ELF-1 (cell line): ENCODE measurements around the gene SARDH.

Experiments used
- DNase-seq: peaks from one replicate; pipeline ENCODE4 v3.0.0-alpha.2; 2016; ENCODE audit warnings: low read depth, low spot score

Gene SARDH

DNA sequence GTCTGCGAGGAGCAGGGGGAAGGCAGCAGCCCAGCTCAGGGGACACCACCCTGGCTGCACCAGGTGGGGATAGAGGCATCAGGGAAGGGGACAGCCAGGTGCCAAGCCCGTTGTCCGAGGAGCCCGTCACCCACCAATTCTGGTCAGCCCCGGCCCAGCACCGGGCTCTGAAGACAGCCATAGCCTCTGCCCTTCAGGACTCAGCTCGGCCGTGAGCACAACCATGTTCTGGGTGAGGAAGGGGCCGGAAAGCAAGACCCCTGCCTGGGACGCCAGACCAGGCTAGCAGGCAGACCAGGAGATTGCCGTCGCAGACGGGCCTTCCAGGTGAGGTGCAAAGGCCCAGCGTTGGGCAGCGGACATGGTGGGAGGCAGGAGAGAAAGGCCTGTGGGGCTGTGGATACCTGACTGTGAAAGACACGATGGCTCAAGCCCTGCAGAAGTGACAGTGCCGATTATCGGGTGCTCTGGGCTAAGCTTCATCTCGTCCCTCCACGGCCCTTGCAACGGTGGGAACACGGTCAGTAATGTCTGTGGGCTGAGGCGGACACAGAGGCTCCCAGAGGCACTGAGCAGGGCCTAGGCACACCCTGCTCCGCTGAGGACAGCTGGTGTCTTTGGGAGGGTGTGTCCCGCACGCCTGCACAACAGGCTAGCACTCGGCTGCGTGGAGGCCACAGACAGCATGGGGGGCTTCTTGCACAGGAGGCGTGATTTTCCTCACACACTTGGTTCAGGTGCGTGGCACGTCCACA is 65.5 kb downstream of the SARDH start:
- DNase-seq = no peak

DNA sequence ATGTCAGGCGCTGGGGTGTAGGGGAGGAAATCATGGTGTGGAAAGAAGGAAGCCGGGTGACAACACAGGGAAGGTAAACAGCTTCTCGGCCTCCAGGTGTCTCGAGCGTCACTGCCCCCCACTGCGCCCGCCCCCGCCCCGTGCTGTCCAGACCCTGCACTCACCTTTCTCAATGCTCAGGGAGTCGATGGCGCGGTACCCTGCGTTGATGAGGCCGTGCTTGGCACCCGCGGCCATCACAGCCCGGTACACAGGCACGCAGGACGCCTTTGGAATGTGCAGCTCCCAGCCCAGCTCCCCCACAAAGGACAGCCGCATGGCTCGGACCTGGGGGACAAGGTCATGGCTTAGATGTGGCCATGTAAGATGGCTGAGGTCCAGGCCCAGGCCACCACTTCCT is 66.8 kb downstream of the SARDH start:
- no peak for DNase-seq

DNA sequence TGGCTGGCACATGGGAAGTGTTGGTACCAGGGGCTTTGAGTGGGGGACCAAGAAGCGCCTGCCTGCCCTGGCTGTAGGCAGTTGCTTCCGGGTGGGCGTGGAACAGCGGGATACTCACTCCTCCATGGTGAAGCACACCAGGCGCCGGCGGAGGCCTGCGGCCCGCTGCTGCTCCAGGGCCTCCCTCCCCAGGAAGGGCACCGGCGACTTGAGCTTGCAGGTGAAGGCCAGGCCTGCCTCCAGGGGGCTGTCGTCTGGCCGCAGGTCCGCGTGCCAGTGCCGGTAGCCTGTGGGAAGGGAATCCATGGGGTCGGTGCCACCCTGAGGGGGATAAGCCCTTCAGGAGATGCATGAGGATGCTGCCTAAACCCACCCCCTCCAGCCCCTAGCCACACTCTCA is 67.7 kb downstream of the SARDH start:
- no peak for DNase-seq

DNA sequence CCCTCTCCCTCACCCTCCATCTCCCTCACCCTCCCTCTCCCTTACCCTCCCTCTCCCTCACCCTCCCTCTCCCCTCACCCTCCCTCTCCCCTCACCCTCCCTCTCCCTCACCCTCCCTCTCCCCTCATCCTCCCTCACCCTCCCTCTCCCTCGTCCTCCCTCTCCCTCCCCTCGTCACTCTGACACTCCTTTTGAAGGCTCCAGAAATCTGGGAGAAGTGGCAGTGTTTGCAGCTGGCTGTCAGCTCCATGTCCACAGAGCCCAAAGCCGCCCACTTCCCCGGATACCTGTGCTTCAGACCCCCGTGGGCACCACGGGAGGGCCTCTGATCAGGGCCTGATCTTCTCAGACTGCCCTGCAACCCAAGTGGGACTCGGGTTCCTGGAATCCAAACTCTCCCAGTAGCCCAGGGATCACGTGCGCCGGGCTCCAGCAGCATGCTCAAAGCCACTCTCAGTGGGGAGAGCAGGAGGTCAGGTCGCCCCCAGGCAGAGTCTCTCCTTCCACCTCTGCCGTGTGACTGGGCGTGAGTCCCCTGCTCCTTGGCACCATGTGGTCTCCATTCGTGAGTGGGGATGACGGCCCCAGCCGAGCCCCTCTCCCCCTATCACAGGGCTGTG is 68.9 kb downstream of the SARDH start:
- peak; percentile 42 for DNase-seq

DNA sequence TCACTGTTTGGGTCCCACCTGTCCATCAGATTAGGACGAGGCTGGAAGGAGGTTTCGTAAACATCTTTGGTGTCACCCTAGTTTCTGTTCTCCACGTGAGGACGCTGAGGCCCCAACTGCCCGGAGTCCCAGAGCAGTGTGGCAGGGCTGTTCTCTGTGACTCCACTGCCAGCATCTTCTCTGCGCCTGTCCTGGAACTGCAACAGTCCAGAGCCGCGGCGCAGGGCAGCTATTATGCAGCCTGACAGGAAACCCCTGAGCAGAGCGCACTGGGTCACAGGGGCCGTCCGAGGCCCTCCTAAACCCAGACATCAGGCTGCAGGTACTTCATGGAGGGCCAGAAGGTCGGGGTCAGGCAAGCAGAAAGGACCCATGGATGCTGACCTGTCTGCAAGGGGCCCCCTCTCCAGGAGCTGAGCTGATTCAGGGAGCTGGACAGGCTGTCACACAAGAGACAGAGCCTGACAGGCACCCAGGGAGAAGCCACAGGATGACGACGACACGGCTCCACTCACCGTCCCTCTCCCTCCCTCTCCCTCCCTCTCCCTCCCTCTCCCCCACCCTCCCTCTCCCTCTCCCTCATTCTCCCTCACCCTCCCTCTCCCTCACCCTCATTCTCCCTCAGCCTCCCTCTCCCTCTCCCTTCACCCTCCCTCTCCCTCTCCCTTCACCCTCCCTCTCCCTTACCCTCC is 70.2 kb downstream of the SARDH start:
- DNase-seq = no peak

DNA sequence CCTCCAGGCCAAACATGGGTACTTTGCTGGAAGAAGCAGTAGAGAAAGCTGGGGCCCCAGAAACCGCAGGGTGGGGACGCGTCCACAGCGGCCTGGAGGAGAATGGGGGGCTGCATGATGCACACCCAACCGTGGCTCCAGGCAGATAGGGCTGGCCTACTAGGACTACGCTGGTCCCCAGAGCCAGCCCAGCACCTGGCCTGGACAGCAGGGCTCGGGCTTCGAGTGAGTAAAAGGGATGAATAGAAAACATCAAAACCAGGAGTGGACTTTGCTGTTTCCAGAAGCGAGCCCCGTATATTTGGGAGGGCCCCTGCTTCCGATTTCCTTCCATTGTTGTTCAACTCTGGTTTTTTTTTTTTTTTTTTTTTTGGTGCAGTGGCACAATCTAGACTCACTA is 71.3 kb downstream of the SARDH start:
- no peak for DNase-seq

DNA sequence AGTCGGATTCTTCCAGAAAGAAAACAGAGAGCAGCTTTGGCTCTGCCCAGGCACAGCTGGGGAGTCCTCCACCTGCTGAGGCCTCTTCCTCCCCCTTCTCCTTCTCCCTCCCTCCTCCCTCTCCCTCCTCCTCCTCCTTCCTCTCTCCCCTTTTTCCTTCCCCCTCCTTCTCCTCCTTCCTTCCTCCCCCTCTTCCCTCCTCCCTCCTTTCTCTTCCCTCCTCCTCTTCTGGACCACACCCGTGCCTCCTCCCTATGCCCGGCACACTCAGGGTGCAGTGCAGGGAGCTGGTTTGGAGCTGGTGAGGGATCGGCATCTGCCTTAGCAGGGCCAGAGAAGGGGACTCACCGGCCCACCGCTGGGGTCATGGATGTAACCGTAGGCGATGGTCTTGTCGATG is 71.8 kb downstream of the SARDH start:
- DNase-seq = no peak

DNA sequence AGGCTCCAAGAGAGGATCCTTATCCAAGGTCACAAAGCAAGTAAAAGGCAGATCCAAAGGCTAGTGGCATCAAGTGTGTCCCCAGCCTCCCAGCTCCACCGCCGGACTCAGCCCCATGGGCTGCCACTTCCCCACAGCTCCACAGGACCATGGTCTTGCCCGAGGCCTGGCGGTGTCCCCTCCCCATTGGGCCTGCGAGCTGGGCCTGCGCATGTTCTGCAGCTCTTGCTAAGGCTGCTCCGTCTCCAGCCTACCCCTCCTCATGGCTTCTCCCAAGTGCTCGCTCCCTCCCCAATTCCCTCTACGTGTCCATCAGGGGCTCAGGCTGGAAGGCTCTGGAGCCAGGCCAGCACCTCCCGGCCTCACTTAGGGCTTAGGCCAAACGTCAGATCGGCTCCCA is 72.6 kb downstream of the SARDH start:
- DNase-seq = no peak

DNA sequence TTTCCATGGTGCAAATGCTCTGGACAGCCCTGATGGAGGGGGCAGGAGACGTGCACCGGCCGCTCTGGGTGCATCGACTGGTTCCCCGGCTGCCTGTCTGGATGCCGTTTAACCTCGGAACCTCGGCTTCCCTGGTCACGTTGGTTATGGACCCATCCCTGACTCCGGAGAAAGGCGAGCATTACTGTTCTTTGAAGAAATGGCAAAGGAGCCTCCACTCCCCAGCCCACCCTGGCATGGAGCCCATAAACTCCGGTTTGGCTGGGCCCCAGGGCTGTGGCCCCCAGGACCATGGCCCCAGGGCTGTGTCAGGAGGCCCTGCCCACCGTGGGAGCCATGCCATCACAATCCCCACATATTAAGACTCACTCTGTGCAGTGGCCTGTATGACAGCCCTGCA is 73.1 kb downstream of the SARDH start:
- DNase-seq = no peak

DNA sequence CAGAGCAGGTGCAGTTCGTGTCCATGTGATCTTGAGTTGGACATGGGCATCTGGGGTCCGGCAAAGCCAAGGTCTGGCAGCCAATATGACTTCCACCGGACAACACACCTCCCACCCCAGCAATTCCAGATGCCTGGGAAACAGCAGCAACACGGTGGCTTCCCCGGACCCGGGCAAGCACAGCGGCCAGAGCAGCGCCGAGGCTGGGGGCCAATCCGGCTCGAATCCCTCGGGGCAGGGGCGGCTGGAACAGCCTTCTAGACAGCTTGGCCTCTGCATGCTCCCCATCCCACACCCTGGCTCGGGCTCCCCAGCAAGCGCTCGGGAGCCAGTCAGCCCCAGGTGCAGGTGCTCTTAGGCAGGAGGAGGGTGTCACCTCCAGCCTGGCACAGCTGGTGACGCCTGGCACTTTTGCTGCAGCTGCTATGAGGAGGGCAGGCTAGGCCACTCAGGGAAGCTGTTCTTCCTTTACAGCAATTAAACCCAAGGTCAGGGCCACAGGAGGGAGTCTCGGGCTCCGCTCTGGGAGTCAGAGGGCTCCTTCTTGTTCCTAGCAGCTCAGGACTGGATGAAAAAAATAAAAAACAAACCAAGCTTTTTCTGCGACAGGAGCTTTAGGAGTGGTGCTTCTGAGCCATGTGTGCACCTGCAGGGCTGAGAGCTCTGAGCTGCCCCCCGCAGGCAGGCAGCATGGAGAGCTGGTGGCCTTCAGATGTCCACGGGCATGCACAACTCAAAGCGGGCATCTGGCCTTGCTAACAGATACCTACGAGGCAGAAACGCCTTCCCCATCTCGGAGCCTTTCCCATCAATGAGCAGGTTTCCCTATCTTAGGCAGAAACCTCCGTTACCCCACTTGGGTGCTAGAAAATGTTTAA is 73.7 kb downstream of the SARDH start:
- DNase-seq = no peak

DNA sequence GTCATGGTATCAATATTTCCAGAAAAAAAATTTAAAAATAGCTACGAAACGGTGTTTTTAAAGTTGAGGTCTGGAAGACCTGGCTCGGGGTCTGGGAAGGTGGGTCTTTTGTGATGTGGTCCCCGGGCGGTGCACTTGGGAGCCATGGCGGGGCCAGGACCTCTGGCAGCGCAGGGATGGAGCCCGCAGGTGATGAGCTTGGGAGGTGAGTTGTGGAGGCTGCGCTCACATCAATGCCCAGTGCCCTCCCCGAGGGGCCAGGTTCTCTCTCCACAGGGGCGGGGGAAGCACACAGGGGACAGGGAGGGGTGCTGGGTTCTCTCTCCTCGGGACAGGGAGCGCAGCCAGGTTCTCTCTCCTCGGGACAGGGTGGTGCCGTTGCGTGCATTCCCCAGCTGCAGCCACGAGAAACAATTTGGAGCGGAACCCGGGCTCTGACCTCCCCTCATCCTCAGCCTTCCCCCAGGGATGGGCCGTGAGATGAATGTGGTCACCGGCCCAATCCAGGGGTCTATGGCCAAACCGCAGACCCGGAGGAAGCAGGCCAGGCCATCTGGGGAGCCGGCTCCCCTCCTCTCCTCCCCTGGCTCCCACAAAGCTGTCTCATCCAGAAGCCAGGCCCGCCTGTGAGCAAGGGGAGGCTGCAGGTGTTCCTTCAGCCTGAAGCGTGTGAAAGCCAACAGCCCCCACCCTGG is 76.2 kb downstream of the SARDH start:
- DNase-seq = no peak

DNA sequence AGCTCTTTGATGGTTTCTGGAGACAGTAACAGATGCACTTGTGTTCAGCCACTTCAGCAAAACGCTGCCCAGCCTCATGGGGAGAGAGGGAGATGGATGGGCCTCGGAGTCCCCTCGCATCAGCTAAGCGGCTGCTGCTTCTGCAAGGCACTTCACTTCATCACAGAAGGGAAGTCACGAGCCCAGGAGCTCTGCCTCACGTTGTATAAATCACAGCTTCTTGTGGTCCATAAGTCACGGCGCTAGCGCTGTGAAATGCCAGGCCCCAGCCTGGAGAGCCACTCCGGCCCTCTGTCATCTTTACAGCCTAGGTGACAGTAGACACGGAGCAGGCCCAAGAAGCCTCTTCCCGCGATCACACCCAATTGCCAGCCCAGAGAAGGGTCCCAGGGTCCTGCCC is 78.6 kb downstream of the SARDH start:
- DNase-seq = no peak

DNA sequence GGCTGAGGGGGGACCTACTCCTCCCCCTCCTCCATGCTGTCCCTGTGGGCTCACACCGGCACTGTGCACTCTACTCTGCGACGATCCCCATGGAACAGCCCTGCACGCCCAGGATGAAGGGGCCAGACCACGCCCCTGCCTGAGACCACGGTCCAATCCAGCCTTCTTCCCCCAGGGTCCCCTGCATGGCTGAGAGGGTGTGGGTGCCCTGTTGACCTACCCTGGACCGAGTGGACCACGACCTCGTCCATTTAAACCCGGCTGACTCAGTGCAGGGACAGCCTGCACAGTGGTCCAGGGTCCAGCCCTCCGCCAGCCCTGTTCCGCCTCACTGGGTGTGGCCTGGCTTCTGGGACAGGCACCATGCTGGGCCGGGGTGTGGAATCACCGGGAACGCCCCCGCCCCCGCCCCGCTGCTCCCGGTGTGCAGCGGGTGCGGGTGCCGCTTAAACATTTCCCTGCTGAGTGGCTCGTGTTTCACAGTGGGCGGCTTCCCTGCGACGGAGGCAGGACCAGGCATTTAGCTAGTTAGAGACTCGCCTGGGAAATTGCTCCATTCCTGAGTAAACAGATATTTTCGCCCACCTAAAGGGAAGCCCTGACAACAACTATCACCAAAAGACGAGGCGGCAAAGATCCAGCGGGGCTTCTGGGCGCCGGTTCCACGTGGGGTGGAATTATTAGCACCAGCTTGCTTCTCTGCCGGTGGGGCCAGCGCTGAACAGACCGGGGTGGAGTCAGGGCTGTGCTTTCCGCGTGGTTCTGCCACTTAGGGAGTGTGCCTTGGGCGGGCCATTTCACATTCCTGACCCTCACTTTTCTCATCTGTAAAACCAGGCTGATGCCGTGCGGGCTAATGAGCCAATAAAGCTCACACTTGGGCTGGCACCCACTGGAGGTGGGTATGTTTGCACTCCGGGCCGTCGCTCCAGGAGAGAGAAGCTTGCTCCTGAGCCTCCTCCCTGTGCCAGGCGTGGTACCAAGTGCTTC is 79.4 kb downstream of the SARDH start:
- peak; percentile 52 for DNase-seq

DNA sequence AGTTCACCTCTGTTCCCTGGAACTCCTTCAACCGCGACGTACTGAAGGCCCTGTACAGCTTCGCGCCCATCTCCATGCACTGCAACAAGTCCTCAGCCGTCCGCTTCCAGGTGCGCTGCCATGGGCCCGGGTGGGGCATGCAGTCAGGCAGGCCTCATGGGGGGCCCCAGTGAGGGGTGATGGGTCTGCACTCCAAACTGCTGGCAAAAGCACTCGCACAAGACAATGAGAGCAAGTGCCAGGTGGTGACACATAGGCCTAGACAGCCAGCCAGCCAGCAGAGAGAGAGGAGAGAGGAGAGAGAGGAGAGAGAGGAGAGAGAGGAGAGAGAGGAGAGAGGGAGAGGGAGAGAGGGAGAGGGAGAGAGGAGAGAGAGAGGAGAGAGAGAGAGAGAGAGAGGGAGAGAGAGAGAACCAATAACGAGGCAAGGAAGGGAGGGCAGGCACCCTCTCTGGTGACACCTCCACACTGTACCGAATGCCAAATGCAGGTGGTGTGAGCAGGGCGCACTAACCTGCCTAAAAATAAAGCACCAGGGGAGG is 81.0 kb downstream of the SARDH start:
- DNase-seq = no peak

DNA sequence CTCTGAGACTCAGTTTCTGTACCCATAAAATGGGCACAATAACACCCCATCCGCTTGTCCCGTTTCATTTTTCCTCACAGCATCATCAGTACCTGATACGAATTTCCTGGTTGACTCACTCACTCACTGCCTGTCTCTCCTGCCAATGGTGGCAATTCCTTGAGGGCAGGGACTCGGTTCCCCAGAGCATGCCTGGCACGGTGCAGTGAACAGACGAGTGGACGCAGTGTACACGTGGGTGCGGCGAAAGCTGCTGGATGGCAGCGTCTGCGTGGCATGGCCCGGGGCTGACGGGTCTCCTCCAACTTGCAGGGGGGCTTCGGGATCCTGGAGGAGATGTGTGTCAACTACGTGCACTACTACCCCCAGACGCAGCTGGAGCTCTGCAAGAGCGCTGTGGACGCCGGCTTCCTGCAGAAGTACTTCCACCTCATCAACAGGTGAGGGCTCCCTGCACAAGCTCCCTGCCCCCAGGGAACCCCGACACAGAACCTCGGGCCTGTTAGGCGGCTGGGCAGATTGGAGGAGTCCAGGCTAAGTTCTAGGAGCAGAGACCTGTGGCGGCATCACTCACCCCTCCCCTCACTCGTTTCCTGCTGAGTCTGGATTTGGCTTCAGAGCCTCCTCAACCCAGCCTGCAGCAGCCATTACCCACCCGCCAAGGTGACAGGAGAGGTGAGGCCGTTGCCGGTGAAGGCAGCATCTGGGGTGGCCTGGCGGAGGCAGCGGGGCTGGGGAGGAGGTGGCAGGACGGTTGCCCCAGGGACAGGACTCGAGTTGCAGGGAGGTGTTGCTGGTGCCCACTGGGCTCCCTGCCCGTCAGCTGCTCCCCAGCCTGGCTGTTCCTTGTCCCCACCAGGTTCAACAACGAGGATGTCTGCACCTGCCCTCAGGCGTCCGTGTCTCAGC is 81.7 kb downstream of the SARDH start:
- no peak for DNase-seq

DNA sequence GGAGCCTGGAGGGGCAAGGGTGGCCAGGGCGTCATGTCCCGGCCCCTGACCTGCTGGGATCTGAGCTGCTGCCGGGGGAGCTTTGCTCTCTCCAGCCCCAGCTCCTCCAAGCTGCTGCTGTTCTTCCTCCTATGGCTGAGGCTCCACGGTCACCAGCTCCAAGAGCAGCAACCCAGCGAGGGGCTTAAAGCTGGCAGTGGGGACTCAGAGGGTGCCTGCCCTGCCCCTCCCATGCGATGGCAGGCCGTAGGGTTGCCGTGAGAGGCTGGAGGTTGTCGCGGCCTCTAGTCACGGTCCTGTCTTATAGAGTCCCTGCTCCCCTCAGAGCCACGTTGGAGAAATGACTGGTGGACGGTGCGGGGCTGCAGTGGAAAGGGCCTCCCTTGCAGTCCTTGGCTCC is 82.5 kb downstream of the SARDH start:
- DNase-seq = no peak

DNA sequence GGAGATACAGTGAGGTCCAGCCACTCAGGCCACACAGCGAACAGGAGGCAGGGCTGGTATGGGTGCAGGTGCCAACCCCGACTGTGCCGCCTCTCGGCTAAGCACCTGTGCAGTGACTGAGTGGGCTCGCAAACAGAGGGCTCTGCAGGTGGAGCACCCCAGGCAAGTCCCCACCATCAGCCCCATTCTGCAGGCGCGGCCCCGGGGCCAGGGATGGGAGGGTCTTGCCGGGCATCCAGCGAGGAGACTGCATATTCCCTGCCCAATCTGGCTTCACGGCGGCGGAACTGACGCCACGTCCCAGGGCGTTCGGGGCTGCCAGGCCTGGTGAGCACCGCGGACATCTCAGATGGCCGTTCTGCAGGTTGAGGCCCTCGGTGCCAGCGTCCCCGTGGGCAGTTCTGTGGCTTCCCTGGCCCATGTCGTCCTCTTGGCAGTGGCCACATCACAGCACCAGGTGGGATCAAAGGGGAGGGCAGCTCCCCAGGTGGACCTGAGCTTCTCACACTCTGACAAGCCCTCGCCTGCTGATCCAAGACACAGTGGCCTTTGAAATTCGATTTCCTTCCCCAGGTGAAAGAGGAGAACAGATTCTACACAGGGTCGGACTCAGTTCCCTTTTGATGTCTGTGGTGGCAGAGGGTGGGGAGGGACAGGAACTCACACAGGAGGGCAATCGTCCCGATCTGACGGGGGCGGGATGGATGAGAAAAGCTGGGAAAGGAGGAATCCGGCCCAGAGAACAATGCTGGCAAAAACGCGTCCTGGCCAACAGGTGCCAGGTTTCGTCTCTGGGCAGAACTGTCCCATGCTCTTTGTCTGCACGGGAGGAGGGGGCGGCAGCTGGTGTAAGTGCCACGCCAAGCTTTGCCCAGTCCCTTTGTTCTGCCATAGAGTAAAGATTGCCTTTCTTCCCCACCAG is 83.2 kb downstream of the SARDH start:
- no peak for DNase-seq

DNA sequence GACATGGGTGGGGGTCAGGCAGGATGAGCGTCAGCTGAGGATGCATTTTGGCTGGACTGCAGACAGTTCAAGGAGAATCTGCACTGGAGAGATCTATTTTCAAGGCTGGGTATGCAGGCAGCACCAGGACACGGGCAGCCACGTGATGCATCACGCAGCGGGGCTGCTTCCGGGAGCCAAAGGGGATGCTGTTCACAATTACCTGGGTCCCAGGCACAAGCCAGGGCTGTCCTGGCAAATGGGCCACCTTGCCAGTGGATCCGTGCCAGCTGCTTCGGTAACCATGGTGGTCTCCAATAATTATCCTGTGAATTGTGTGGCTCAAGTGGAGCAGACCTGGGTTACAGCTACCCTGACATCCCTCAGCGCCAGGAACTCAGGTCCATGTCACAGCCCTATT is 84.5 kb downstream of the SARDH start:
- no peak for DNase-seq
